ENCODE measurements around the gene TTLL7. TPM values are rescaled to one million over a fixed set of nuclear protein-coding genes. Genes with fewer than 3 reads are reported as not detected.

TTLL7 gene
- total and polyA plus RNA-seq, 7 experiments from 2014 or later, result 0.27 to 2.1 (median 1.1) TPM; not detected in 4

- ATAC-seq (no peak), DNase-seq (no peak)
- Histone ChIP-seq H3K36me3 (ENCODE audit: control insufficient read depth in 2 of 3, insufficient read depth in 3 of 3, low read length in 3 of 3) (peaks cover 0 to 4% (median 0%) of the 10 kb centered on the region in 3 experiments), H3K27ac (ENCODE audit: low read depth, low read length) (no peak overlapping the region), H3K4me3 (ENCODE audit: low read length) (no peak overlapping the region), H3K4me1 (ENCODE audit: control insufficient read depth in 2 of 2, insufficient read depth in 2 of 2, low read length in 2 of 2) (peaks cover 0 to 4% of the 10 kb centered on the region in 2 donors), H3K27me3 (ENCODE audit: control insufficient read depth in 2 of 2, insufficient read depth in 2 of 2, low read length in 2 of 2) (no peaks in the 10 kb centered on the region), H3K9me3 (ENCODE audit: control insufficient read depth in 2 of 3, low read length in 3 of 3) (no peaks in the 10 kb centered on the region)
- Mint-ChIP-seq H3K27ac (no peak overlapping the region), H3K9me3 (no peaks in the 10 kb centered on the region), H3K27me3 (no peaks in the 10 kb centered on the region), H3K4me3 (no peak overlapping the region), H3K4me1 (peaks cover 8 to 30% (median 20%) of the 10 kb centered on the region in 7 donors), H3K36me3 (peaks cover 0 to 6% (median 0%) of the 10 kb centered on the region in 5 donors)
- intact Hi-C loops (cut with micrococcal nuclease), result loop anchor here in 1 of 2 donors (5.0 kb wide), 1 partner anchor 1080 kb away; no protein-coding TSS in a partner anchor
- POLR2A ChIA-PET, result no interaction called here
- CTCF ChIA-PET, result no interaction called here
These were observed 141.2 kb downstream of the TTLL7 start for GRCh38 chr1:83857716-83858115.

DNA sequence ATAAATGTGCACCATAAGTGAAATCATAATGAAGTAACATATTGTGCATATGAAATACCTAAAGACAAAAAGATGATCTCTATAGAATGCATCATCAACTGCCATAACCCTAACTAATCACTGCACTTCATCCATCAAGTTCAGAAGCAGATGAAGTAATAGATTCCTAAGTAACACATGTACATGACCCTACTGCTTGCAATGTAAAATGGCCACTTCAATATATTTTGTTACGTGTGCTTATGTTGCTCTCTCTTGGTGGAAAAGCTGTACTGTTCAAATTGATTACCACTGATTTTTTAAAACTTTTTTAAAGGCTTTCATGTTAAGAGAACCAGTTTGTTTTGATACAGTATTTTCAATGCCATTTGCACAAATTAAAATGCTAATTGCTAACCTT lies 141.8 kb downstream of the TTLL7 start:
- Mint-ChIP-seq H3K4me3 (no peak overlapping the region), H3K9me3 (no peaks in the 10 kb centered on the region), H3K27me3 (no peaks in the 10 kb centered on the region), H3K36me3 (peaks cover 0 to 9% (median 0%) of the 10 kb centered on the region in 5 donors), H3K27ac (no peak overlapping the region), H3K4me1 (peaks cover 8 to 30% (median 22%) of the 10 kb centered on the region in 7 donors)
- Histone ChIP-seq H3K9me3 (ENCODE audit: control insufficient read depth in 2 of 3, low read length in 3 of 3) (no peaks in the 10 kb centered on the region), H3K4me3 (ENCODE audit: low read length) (no peak overlapping the region), H3K27ac (ENCODE audit: low read depth, low read length) (no peak overlapping the region), H3K27me3 (ENCODE audit: control insufficient read depth in 2 of 2, insufficient read depth in 2 of 2, low read length in 2 of 2) (no peaks in the 10 kb centered on the region), H3K36me3 (ENCODE audit: control insufficient read depth in 2 of 3, insufficient read depth in 3 of 3, low read length in 3 of 3) (peaks cover 0 to 4% (median 0%) of the 10 kb centered on the region in 3 experiments), H3K4me1 (ENCODE audit: control insufficient read depth in 2 of 2, insufficient read depth in 2 of 2, low read length in 2 of 2) (peaks cover 0 to 4% of the 10 kb centered on the region in 2 donors)
- intact Hi-C loops (cut with micrococcal nuclease), result loop anchor here in 1 of 2 donors (5.0 kb wide), 1 partner anchor 1080 kb away; no protein-coding TSS in a partner anchor
- ATAC-seq (no peak), DNase-seq (peak in 2 of 9 donors; percentile 7 to 9)
- ChIA-PET CTCF (no interaction called here), POLR2A (no interaction called here)

- H3K27ac Mint-ChIP-seq, result no peak overlapping the region
- DNase-seq (no peak), ATAC-seq (no peak)
- H3K36me3 ChIP-seq (ENCODE audit: control insufficient read depth in 2 of 3, insufficient read depth in 3 of 3, low read length in 3 of 3), result peaks cover 0 to 4% (median 0%) of the 10 kb centered on the region in 3 experiments
- no peak overlapping the region for H3K4me3 ChIP-seq (ENCODE audit: low read length)
- CTCF ChIA-PET, result interaction anchor here (0.7 kb wide), 2 partner anchors 204 to 1003 kb away, joined by 3 to 5 read pairs; no protein-coding TSS in a partner anchor
- H3K27me3 Mint-ChIP-seq, result no peaks in the 10 kb centered on the region
- no peaks in the 10 kb centered on the region for H3K9me3 Mint-ChIP-seq
- H3K4me1 ChIP-seq (ENCODE audit: control insufficient read depth in 2 of 2, insufficient read depth in 2 of 2, low read length in 2 of 2), result peaks cover 0 to 4% of the 10 kb centered on the region in 2 donors
- POLR2A ChIA-PET, result no interaction called here
- no peaks in the 10 kb centered on the region for H3K9me3 ChIP-seq (ENCODE audit: control insufficient read depth in 2 of 3, low read length in 3 of 3)
- peaks cover 8 to 26% (median 20%) of the 10 kb centered on the region in 7 donors for H3K4me1 Mint-ChIP-seq
- H3K27me3 ChIP-seq (ENCODE audit: control insufficient read depth in 2 of 2, insufficient read depth in 2 of 2, low read length in 2 of 2), result no peaks in the 10 kb centered on the region
- intact Hi-C loops (cut with micrococcal nuclease), result loop anchor here in 1 of 2 donors (5.0 kb wide), 1 partner anchor 1079 kb away; no protein-coding TSS in a partner anchor
- peaks cover 0 to 9% (median 0%) of the 10 kb centered on the region in 5 donors for H3K36me3 Mint-ChIP-seq
- H3K4me3 Mint-ChIP-seq, result no peak overlapping the region
- H3K27ac ChIP-seq (ENCODE audit: low read depth, low read length), result no peak overlapping the region
These were observed 142.6 kb downstream of the TTLL7 start for GRCh38 chr1:83856381-83856780.

DNA sequence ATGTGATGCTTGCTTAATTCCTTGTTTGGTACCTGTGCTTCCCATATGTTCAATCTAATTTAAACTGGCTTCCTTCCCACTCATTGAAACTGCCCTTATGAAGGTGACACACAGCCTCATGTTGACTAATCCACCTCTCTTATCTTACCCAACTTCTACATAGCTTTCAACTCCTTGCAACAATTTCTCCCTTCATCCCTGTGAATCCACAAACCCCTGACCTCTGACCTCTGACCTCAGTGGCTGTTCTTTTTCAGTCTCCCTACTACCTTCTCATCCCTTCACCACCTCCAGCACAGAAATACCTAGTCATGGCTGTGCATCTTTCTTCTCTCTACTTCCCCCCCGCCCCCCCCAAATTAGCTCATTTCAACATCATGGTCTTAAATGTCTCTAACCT lies 144.5 kb downstream of the TTLL7 start:
- POLR2A ChIA-PET, result no interaction called here
- CTCF ChIA-PET, result no interaction called here

DNA sequence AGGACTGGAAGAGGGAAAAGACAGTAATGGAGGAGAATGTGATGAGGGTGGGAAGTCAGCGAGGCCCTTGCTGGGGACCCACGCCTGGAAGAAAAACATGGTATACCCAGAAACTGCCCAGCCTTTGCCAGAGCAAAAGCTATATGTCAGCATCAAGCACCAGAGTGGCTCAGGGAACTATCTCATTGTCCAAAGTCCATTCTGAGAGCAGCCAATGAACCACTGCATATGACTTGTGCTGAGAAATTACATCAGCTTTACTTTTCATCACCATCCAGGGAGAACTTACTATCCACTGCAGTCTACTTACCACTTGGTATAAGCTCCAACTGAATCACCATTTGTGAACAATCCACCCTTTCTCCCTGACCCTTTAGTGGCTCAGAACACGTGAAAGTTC lies 148.1 kb downstream of the TTLL7 start:
- no peaks in the 10 kb centered on the region for H3K9me3 ChIP-seq (ENCODE audit: control insufficient read depth in 2 of 3, low read length in 3 of 3)
- intact Hi-C loops (cut with micrococcal nuclease), result no loop called here
- POLR2A ChIA-PET, result no interaction called here
- DNase-seq (no peak), ATAC-seq (no peak)
- no peaks in the 10 kb centered on the region for H3K27me3 ChIP-seq (ENCODE audit: control insufficient read depth in 2 of 2, insufficient read depth in 2 of 2, low read length in 2 of 2)
- Mint-ChIP-seq H3K27ac (no peak overlapping the region), H3K36me3 (peaks cover 0 to 31% (median 7%) of the 10 kb centered on the region in 5 donors), H3K4me1 (peaks cover 0 to 14% (median 5%) of the 10 kb centered on the region in 7 donors), H3K9me3 (no peaks in the 10 kb centered on the region), H3K4me3 (no peak overlapping the region), H3K27me3 (no peaks in the 10 kb centered on the region)
- no peak overlapping the region for H3K4me3 ChIP-seq (ENCODE audit: low read length)
- H3K4me1 ChIP-seq (ENCODE audit: control insufficient read depth in 2 of 2, insufficient read depth in 2 of 2, low read length in 2 of 2), result no peaks in the 10 kb centered on the region
- CTCF ChIA-PET, result no interaction called here
- no peaks in the 10 kb centered on the region for H3K36me3 ChIP-seq (ENCODE audit: control insufficient read depth in 2 of 3, insufficient read depth in 3 of 3, low read length in 3 of 3)
- no peak overlapping the region for H3K27ac ChIP-seq (ENCODE audit: low read depth, low read length)

More for the DNA sequence above, 144.5 kb downstream of the TTLL7 start:
- no peaks in the 10 kb centered on the region for H3K9me3 ChIP-seq (ENCODE audit: control insufficient read depth in 2 of 3, low read length in 3 of 3)
- no peak overlapping the region for H3K4me3 Mint-ChIP-seq
- H3K36me3 ChIP-seq (ENCODE audit: control insufficient read depth in 2 of 3, insufficient read depth in 3 of 3, low read length in 3 of 3), result no peaks in the 10 kb centered on the region
- ATAC-seq (no peak), DNase-seq (no peak)
- peaks cover 3 to 19% (median 12%) of the 10 kb centered on the region in 7 donors for H3K4me1 Mint-ChIP-seq
- H3K27ac Mint-ChIP-seq, result no peak overlapping the region
- peaks cover 0 to 9% (median 0%) of the 10 kb centered on the region in 5 donors for H3K36me3 Mint-ChIP-seq
- intact Hi-C loops (cut with micrococcal nuclease), result no loop called here
- no peak overlapping the region for H3K27ac ChIP-seq (ENCODE audit: low read depth, low read length)
- H3K27me3 Mint-ChIP-seq, result no peaks in the 10 kb centered on the region
- no peak overlapping the region for H3K4me3 ChIP-seq (ENCODE audit: low read length)
- H3K9me3 Mint-ChIP-seq, result no peaks in the 10 kb centered on the region
- H3K27me3 ChIP-seq (ENCODE audit: control insufficient read depth in 2 of 2, insufficient read depth in 2 of 2, low read length in 2 of 2), result no peaks in the 10 kb centered on the region
- no peaks in the 10 kb centered on the region for H3K4me1 ChIP-seq (ENCODE audit: control insufficient read depth in 2 of 2, insufficient read depth in 2 of 2, low read length in 2 of 2)

GRCh38 chr1:83849191-83850061 lies 149.5 kb downstream of the TTLL7 start:
- intact Hi-C loops (cut with micrococcal nuclease), result no loop called here
- Mint-ChIP-seq H3K9me3 (no peaks in the 10 kb centered on the region), H3K27ac (peak overlapping the region in 1 of 9 donors; percentile 59), H3K36me3 (peaks cover 0 to 38% (median 17%) of the 10 kb centered on the region in 5 donors), H3K27me3 (peaks cover 0 to 2% (median 0%) of the 10 kb centered on the region in 5 donors), H3K4me1 (peaks cover 0 to 14% (median 5%) of the 10 kb centered on the region in 7 donors), H3K4me3 (no peak overlapping the region)
- H3K9me3 ChIP-seq (ENCODE audit: control insufficient read depth in 2 of 3, low read length in 3 of 3), result no peaks in the 10 kb centered on the region
- DNase-seq (no peak), ATAC-seq (no peak)
- ChIA-PET CTCF (interaction anchor here (1.0 kb wide), 1 partner anchor 12 kb away, joined by 4 read pairs; no protein-coding TSS in a partner anchor), POLR2A (no interaction called here)
- no peaks in the 10 kb centered on the region for H3K36me3 ChIP-seq (ENCODE audit: control insufficient read depth in 2 of 3, insufficient read depth in 3 of 3, low read length in 3 of 3)
- H3K27ac ChIP-seq (ENCODE audit: low read depth, low read length), result no peak overlapping the region
- no peak overlapping the region for H3K4me3 ChIP-seq (ENCODE audit: low read length)
- H3K27me3 ChIP-seq (ENCODE audit: control insufficient read depth in 2 of 2, insufficient read depth in 2 of 2, low read length in 2 of 2), result no peaks in the 10 kb centered on the region
- H3K4me1 ChIP-seq (ENCODE audit: control insufficient read depth in 2 of 2, insufficient read depth in 2 of 2, low read length in 2 of 2), result no peaks in the 10 kb centered on the region
